HG03095 (cell line): Measurements from ENCODE around the gene CDC25C.
"Not testable (repeated sequence)": the region's sequence is repeated elsewhere in the genome, so short reads cannot be mapped to it uniquely, and the experiment has no call there.

Experiments
- ATAC-seq: cut with Tn5 transposase; IDR thresholded peaks from one replicate; pipeline ENCODE4 v1.9.1; 2021; ENCODE audit warnings: moderate library complexity; ENCODE audit not compliant: unreplicated experiment

CDC25C gene

GRCh38 chr5:138282920-138283742, 48.5 kb downstream of the CDC25C start:
- no peak for ATAC-seq

GRCh38 chr5:138280915-138281314, 50.7 kb downstream of the CDC25C start:
- no peak for ATAC-seq

- no peak for ATAC-seq
These were observed 55.1 kb downstream of the CDC25C start for GRCh38 chr5:138276402-138277054.

GRCh38 chr5:138275895-138276294, 55.7 kb downstream of the CDC25C start:
- no peak for ATAC-seq

GRCh38 chr5:138275379-138275782, 56.2 kb downstream of the CDC25C start:
- no peak for ATAC-seq

- ATAC-seq: no peak
These were observed 57.3 kb downstream of the CDC25C start, which contains the start of gene GFRA3 for GRCh38 chr5:138274189-138274853. GFRA3 (minus strand) TSS chr5:138274621; CDS start chr5:138274424, 197 bp downstream.

GRCh38 chr5:138273834-138274188, 57.8 kb downstream of the CDC25C start:
- no peak for ATAC-seq

- ATAC-seq: no peak
These were observed 58.9 kb downstream of the CDC25C start for GRCh38 chr5:138272681-138273080.

- ATAC-seq: no peak
These were observed 60.3 kb downstream of the CDC25C start for GRCh38 chr5:138271281-138271680.

GRCh38 chr5:138264183-138264582, 67.4 kb downstream of the CDC25C start:
- ATAC-seq: no peak

- no peak for ATAC-seq
These were observed 68.0 kb downstream of the CDC25C start for GRCh38 chr5:138263581-138263980.

GRCh38 chr5:138258704-138259292, 72.8 kb downstream of the CDC25C start:
- no peak for ATAC-seq

GRCh38 chr5:138257583-138257982, 74.0 kb downstream of the CDC25C start:
- ATAC-seq: no peak

GRCh38 chr5:138252944-138253343, 78.7 kb downstream of the CDC25C start:
- ATAC-seq: no peak

GRCh38 chr5:138247800-138248199, 83.8 kb downstream of the CDC25C start:
- not testable (repeated sequence) for ATAC-seq

GRCh38 chr5:138246822-138247221, 84.8 kb downstream of the CDC25C start:
- no peak for ATAC-seq

- no peak for ATAC-seq
These were observed 85.3 kb downstream of the CDC25C start for GRCh38 chr5:138246334-138246733.

- ATAC-seq: no peak
These were observed 85.9 kb downstream of the CDC25C start for GRCh38 chr5:138245717-138246116.

- no peak for ATAC-seq
These were observed 87.8 kb downstream of the CDC25C start for GRCh38 chr5:138243794-138244193.

GRCh38 chr5:138241688-138242571, 89.7 kb downstream of the CDC25C start:
- no peak for ATAC-seq
